HCT116 (cell line): ENCODE data around the gene SH3BGR.

Source experiments
- EZH2 ChIP-seq: fragments of 200-600 bp; sonication (generic); IDR thresholded peaks from 2 replicates; pipeline ENCODE4 v1.6.1; 2017; ENCODE audit warnings: antibody characterized with exemption, mixed run types
- TF ChIP-seq, protein P1 (sequence below): IDR thresholded peaks from 2 replicates; pipeline ENCODE4 v1.6.1; 2012
- TF ChIP-seq, protein P2 (sequence below), 3 experiments: fragments of 200-600 bp in 1 of 3; sonication (generic) in 1 of 3; IDR thresholded peaks in 2 of 3; conservative IDR thresholded peaks in 1 of 3; 2 replicates each; pipeline ENCODE4 v1.5.1; 2012 to 2017; ENCODE audit warnings: low read depth in 2 of 3, low read length in 2 of 3, antibody characterized with exemption in 1 of 3, borderline replicate concordance in 1 of 3, control low read depth in 1 of 3, mild to moderate bottlenecking in 1 of 3, mixed read lengths in 1 of 3, mixed run types in 1 of 3, moderate library complexity in 1 of 3; ENCODE audit not compliant: insufficient read depth in 1 of 3

DNA sequence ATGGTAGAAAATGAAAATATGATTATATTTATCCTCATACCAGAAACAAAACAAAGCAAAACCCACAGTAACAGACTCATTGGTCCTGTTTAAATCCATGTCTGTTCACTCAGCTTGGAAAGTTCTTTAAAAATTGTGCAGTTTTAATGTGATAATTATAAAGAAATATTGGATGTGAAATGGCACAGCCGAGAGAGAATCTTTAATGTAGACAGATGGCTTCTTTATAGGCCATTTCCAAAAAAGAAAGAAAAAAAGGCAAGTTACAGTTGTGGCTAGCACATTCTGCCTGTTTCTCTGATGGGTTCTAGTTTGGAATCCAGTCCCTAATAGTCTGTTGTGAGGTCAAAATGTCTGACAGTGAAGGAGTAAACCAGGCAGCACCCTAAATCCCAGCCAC is 62.0 kb downstream of the SH3BGR start:
- TF ChIP-seq, protein P1, sequence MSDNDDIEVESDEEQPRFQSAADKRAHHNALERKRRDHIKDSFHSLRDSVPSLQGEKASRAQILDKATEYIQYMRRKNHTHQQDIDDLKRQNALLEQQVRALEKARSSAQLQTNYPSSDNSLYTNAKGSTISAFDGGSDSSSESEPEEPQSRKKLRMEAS, result no peak
- TF ChIP-seq EZH2, result no peak
- TF ChIP-seq, protein P2, sequence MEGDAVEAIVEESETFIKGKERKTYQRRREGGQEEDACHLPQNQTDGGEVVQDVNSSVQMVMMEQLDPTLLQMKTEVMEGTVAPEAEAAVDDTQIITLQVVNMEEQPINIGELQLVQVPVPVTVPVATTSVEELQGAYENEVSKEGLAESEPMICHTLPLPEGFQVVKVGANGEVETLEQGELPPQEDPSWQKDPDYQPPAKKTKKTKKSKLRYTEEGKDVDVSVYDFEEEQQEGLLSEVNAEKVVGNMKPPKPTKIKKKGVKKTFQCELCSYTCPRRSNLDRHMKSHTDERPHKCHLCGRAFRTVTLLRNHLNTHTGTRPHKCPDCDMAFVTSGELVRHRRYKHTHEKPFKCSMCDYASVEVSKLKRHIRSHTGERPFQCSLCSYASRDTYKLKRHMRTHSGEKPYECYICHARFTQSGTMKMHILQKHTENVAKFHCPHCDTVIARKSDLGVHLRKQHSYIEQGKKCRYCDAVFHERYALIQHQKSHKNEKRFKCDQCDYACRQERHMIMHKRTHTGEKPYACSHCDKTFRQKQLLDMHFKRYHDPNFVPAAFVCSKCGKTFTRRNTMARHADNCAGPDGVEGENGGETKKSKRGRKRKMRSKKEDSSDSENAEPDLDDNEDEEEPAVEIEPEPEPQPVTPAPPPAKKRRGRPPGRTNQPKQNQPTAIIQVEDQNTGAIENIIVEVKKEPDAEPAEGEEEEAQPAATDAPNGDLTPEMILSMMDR (IDR thresholded peaks at IDR 0.05 in 2 of 3, conservative IDR thresholded peaks at IDR 0.05 in 1 of 3; ENCODE audit: borderline replicate concordance in 1 of 3, insufficient read depth in 1 of 3, low read depth in 2 of 3, low read length in 2 of 3), result no peak
